GM06990 (cell line): ENCODE measurements around the gene ZNF282.

ENCODE experiments used
- DNase-seq: peaks from one replicate; pipeline ENCODE4 v3.0.0-alpha.2; 2011; ENCODE audit not compliant: insufficient read length; ENCODE audit errors: extremely low read depth
- H3K27me3 ChIP-seq: replicated peaks from 2 replicates; pipeline ENCODE4 v1.6.0; 2011; ENCODE audit warnings: low read length; ENCODE audit not compliant: control insufficient read depth, insufficient read depth
- H3K36me3 ChIP-seq: 2 replicates; pipeline ENCODE4 v1.5.1; 2011; ENCODE audit warnings: low read length; ENCODE audit not compliant: control insufficient read depth, insufficient read depth
- H3K4me3 ChIP-seq: replicated peaks from 2 replicates; pipeline ENCODE4 v1.5.1; 2011; ENCODE audit warnings: low read depth, mild to moderate bottlenecking, control low read depth, low read length
- TF ChIP-seq, protein P1 (sequence below): IDR thresholded peaks from 2 replicates; pipeline ENCODE4 v1.5.1; 2011; ENCODE audit warnings: low read length, control low read depth, mild to moderate bottlenecking, inconsistent platforms; ENCODE audit not compliant: insufficient read depth, poor library complexity, severe bottlenecking

Gene ZNF282

GRCh38 chr7:149238051-149238450 lies 42.7 kb downstream of the ZNF282 start:
- Histone ChIP-seq H3K36me3 (no peaks in the 10 kb centered on the region), H3K4me3 (no peak overlapping the region), H3K27me3 (no peaks in the 10 kb centered on the region)
- DNase-seq = no peak
- TF ChIP-seq, protein P1, sequence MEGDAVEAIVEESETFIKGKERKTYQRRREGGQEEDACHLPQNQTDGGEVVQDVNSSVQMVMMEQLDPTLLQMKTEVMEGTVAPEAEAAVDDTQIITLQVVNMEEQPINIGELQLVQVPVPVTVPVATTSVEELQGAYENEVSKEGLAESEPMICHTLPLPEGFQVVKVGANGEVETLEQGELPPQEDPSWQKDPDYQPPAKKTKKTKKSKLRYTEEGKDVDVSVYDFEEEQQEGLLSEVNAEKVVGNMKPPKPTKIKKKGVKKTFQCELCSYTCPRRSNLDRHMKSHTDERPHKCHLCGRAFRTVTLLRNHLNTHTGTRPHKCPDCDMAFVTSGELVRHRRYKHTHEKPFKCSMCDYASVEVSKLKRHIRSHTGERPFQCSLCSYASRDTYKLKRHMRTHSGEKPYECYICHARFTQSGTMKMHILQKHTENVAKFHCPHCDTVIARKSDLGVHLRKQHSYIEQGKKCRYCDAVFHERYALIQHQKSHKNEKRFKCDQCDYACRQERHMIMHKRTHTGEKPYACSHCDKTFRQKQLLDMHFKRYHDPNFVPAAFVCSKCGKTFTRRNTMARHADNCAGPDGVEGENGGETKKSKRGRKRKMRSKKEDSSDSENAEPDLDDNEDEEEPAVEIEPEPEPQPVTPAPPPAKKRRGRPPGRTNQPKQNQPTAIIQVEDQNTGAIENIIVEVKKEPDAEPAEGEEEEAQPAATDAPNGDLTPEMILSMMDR = no peak

DNA sequence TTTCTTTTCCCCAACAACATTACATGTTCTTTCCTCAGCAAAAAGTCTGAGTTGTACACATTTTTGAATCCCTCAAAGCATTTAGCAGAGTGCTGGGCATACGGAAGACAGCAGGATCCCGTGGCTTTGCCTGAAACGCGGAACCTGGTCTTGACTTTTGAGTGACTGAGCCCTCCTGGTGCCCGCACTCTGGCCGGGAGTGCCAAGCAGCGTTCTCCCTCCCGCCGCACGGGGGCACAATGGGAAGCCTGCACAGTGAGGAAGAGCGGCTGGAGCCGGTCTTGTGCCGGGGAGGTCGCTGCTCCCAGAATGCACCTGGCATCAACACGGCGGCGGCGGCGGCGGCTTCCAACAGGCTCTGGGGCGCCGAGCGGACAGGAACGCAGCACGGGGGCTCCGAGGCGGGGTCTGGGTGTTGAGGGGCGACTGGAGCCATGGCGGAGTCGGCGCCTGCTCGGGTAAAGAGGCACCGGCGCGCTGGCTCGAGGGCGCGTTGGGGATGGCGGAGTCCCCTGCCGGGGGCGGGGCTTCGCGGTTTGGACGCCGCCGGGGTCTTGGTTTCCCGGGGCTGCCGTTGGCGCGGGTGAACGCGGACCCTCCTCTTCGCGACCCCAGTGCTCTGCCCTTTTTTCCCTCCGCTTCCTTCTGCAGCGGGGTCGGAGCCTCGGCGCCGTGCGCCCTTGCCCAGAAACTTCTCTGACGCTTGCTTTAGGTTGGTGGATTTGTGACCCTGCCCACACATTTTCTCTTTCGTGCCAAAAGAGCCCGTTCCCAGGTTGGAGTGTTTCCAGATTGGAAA lies 44.2 kb downstream of the ZNF282 start, which contains the start of gene ZNF212:
Gene ZNF212, plus strand, starts transcription at position 307 of the 799 bp plus-strand sequence. Its CDS starts 128 bp downstream, at position 435.
- TF ChIP-seq, protein P1 = peak; percentile 93
- H3K36me3 ChIP-seq = no peaks in the 10 kb centered on the region

GRCh38 chr7:149240637-149241036 lies 45.3 kb downstream of the ZNF282 start:
- H3K4me3 ChIP-seq = peak overlapping the region; percentile 95
- TF ChIP-seq, protein P1 = no peak
- DNase-seq = no peak
- H3K36me3 ChIP-seq = no peaks in the 10 kb centered on the region
- no peaks in the 10 kb centered on the region for H3K27me3 ChIP-seq

More for the DNA sequence above, 44.2 kb downstream of the ZNF282 start, which contains the start of gene ZNF212:
- peak within 1 kb of the TSS; percentile 95 for H3K4me3 ChIP-seq
- H3K27me3 ChIP-seq = no peaks in the 10 kb centered on the region
- peak; percentile 86 for DNase-seq

GRCh38 chr7:149241696-149242095 lies 46.4 kb downstream of the ZNF282 start:
- TF ChIP-seq, protein P1 = no peak
- Histone ChIP-seq H3K4me3 (no peak overlapping the region), H3K36me3 (no peaks in the 10 kb centered on the region), H3K27me3 (no peaks in the 10 kb centered on the region)
- DNase-seq = no peak

GRCh38 chr7:149245244-149245643 lies 49.9 kb downstream of the ZNF282 start:
- TF ChIP-seq, protein P1 = no peak
- no peaks in the 10 kb centered on the region for H3K27me3 ChIP-seq
- H3K4me3 ChIP-seq = no peak overlapping the region
- H3K36me3 ChIP-seq = peaks cover 1% of the 10 kb centered on the region
- DNase-seq = no peak

GRCh38 chr7:149245744-149246143 lies 50.4 kb downstream of the ZNF282 start:
- H3K36me3 ChIP-seq = peaks cover 4% of the 10 kb centered on the region
- no peaks in the 10 kb centered on the region for H3K27me3 ChIP-seq
- H3K4me3 ChIP-seq = no peak overlapping the region
- no peak for DNase-seq
- TF ChIP-seq, protein P1 = no peak
